ENCODE measurements around the gene PPIL4. TPM values are rescaled to one million over a fixed set of nuclear protein-coding genes. Genes with fewer than 3 reads are reported as not detected.

The PPIL4 gene
- total RNA-seq, 4 donors from 2014 or later: 17.8 to 28.1 (median 24.0) TPM

DNA sequence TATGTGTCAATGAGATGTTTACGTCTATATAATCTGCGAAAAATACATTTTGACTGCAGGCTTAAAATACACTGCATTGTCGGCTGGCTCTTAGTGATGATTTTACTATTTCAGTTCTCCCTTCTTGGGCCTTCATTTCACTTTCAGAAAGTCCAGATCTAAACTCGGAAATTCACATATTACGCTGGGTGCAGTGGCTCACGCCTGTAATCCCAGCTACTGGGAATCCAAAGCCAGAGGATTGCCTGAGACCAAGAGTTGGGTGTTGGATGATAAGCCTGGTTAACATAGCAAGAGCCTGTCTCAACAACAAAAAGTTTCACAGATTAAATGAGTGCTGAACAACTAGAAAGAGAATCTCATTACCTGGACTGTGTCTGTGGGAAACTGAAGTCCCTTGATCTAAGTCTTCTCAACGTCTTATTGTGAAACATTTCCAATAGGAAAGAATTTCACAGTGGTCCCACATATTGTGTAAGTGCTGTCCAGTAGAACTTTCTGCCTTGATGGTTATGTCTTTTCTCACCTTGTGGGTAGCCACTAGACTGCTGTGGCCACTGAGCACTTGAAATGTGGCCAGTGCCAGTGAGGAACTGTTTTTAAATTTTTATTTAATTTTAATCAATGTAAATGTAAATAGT, 22.2 kb upstream of the PPIL4 start:
- TF ChIP-seq POLR2A (IDR thresholded peaks at IDR 0.05): no peak
- TF ChIP-seq CTCF (IDR thresholded peaks at IDR 0.05): no peak
- intact Hi-C loops (cut with DNase I; ENCODE audit: low total_unique reads): no loop called here
- H3K4me3 ChIP-seq (ENCODE audit: low read depth, poor library complexity, severe bottlenecking): no peak overlapping the region
- 87 to 90% methylated on average over 7 of the region's 7 CpGs for WGBS, 2 donors
- DNase-seq (ENCODE audit: low spot score in 2 of 2): no peak

DNA sequence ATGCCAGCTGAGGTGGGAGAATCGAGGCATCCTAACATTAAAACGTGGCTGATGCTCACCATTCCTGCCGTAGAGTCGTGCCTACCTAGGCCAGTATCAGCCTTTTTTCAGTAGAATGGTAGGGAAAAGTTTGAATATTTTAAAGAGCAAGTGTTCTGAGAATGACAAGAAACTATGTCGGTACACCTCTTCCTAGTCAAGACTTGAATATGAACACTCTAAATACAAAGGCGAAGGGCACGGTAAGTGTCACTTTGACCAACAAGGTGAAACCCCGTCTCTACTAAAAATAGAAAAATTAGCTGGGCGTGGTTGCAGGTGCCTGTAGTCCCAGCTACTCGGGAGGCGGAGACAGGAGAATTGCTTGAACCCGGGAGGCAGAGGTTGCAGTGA, 21.3 kb upstream of the PPIL4 start:
- intact Hi-C loops (cut with DNase I; ENCODE audit: low total_unique reads): no loop called here
- TF ChIP-seq CTCF (IDR thresholded peaks at IDR 0.05): no peak
- no peak for TF ChIP-seq POLR2A (IDR thresholded peaks at IDR 0.05)
- DNase-seq (ENCODE audit: low spot score in 2 of 2): no peak
- H3K4me3 ChIP-seq (ENCODE audit: low read depth, poor library complexity, severe bottlenecking): peak overlapping the region; percentile 95
- WGBS, 2 donors: 23 to 25% methylated on average over 12 of the region's 12 CpGs

GRCh38 chr6:149566410-149567193, 20.8 kb upstream of the PPIL4 start:
- WGBS, 2 donors: 0 to 1% methylated on average over 42 to 64 of the region's 81 CpGs
- TF ChIP-seq POLR2A (IDR thresholded peaks at IDR 0.05) (no peak), CTCF (IDR thresholded peaks at IDR 0.05) (no peak)
- H3K4me3 ChIP-seq (ENCODE audit: low read depth, poor library complexity, severe bottlenecking): peak overlapping the region; percentile 95
- intact Hi-C loops (cut with DNase I; ENCODE audit: low total_unique reads): no loop called here
- peak; percentile 32 to 91 for DNase-seq (ENCODE audit: low spot score in 2 of 2)

- intact Hi-C loops (cut with DNase I; ENCODE audit: low total_unique reads): no loop called here
- peak; percentile 93 to 98 for DNase-seq (ENCODE audit: low spot score in 2 of 2)
- WGBS, 2 donors: 0 to 1% methylated on average over 31 to 36 of the region's 59 CpGs
- TF ChIP-seq CTCF (IDR thresholded peaks at IDR 0.05): peak in 1 of 3 donors; percentile 9
- no peak for TF ChIP-seq POLR2A (IDR thresholded peaks at IDR 0.05)
- H3K4me3 ChIP-seq (ENCODE audit: low read depth, poor library complexity, severe bottlenecking): peak within 1 kb of the TSS; percentile 95
Measured at GRCh38 chr6:149565527-149566409, 19.9 kb upstream of the PPIL4 start, which contains the start of gene GINM1. Gene GINM1, plus strand, starts transcription at chr6:149566375. Its CDS starts 40 bp downstream, at chr6:149566415.

DNA sequence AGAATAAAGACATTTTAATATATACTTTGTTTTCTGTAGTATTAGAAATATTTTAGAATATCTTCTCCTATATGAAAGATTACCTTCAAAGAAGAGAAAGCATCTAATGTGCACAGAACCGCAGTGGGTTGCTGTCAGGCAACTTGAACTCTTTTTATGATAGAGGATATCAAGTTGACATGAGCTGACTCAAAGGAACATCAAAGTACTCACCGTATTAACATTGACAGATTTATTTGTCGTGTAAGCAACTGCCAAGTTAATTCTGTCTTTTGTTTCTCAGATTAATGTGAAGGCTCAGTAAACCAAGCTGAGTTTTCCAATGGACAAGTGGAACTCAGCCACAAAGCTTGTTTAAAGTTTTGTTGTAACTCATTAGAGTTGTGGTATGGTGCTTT, 18.1 kb upstream of the PPIL4 start:
- TF ChIP-seq CTCF (IDR thresholded peaks at IDR 0.05) (no peak), POLR2A (IDR thresholded peaks at IDR 0.05) (no peak)
- WGBS, 2 donors: 42 to 45% methylated on average over 3 of the region's 3 CpGs
- DNase-seq (ENCODE audit: low spot score in 2 of 2): no peak
- intact Hi-C loops (cut with DNase I; ENCODE audit: low total_unique reads): no loop called here
- H3K4me3 ChIP-seq (ENCODE audit: low read depth, poor library complexity, severe bottlenecking): no peak overlapping the region
